DND-41 (cell line): ENCODE data around the gene WNT10A.

Experiments used
- CTCF ChIP-seq: IDR thresholded peaks from 2 replicates; pipeline ENCODE4 v1.5.1; 2012; ENCODE audit warnings: borderline replicate concordance, low read length, moderate library complexity, mild to moderate bottlenecking; ENCODE audit not compliant: poor library complexity, severe bottlenecking; ENCODE audit errors: extremely low read depth
- EZH2 ChIP-seq: IDR thresholded peaks from 3 replicates; pipeline ENCODE4 v1.6.1; 2012; ENCODE audit warnings: borderline replicate concordance, low read depth, mild to moderate bottlenecking, moderate library complexity, low read length, inconsistent platforms; ENCODE audit not compliant: severe bottlenecking

GRCh38 chr2:218873359-218874194, 7.1 kb upstream of the WNT10A start:
- TF ChIP-seq CTCF (no peak), EZH2 (no peak)
